T-helper 17 cell (primary cell): Measurements from ENCODE around the gene MYDGF. TPM values are rescaled to one million over a fixed set of nuclear protein-coding genes. Genes with fewer than 3 reads are reported as not detected.

Experiments used
- ATAC-seq: fragments of 150-1000 bp; cut with Tn5 transposase; 2 replicates; pipeline ENCODE4 v1.10.0; 2021; ENCODE audit warnings: mild to moderate bottlenecking, moderate library complexity
- DNase-seq, 3 donors: peaks; one replicate each; pipeline versions ENCODE4 v3.0.0 to v3.0.0-alpha.2; 2020 to 2021
- H3K9me3 ChIP-seq: one replicate; pipeline ENCODE4 v1.7.0; 2013; ENCODE audit warnings: low read length, mild to moderate bottlenecking; ENCODE audit not compliant: control insufficient read depth, poor library complexity, severe bottlenecking
- H3K27ac Mint-ChIP-seq: one replicate; pipeline ENCODE4 v1.8.0; 2022; ENCODE audit warnings: mild to moderate bottlenecking, moderate library complexity, mixed read lengths
- H3K27me3 Mint-ChIP-seq: one replicate; pipeline ENCODE4 v1.8.0; 2022; ENCODE audit warnings: mixed read lengths
- H3K36me3 Mint-ChIP-seq: one replicate; pipeline ENCODE4 v1.8.0; 2022; ENCODE audit warnings: low read depth, mixed read lengths
- H3K4me1 Mint-ChIP-seq: one replicate; pipeline ENCODE4 v1.8.0; 2022; ENCODE audit warnings: mild to moderate bottlenecking, mixed read lengths
- H3K4me3 Mint-ChIP-seq: one replicate; pipeline ENCODE4 v1.8.0; 2022; ENCODE audit warnings: mild to moderate bottlenecking, moderate library complexity, mixed read lengths
- total RNA-seq, 4 donors: library from RNA in 2 of 4; stranded (reverse) in 2 of 4; gene quantifications; one replicate each; pipeline ENCODE4 v1.2.3 and lab custom pipeline; 2022 to 2026

Gene MYDGF
- total RNA-seq, 2 donors from 2014 or later = 33.9 to 37.9 TPM

GRCh38 chr19:4678881-4679790 lies 9.0 kb upstream of the MYDGF start:
- no peaks in the 10 kb centered on the region for H3K9me3 ChIP-seq
- peak; percentile 69 for ATAC-seq
- Mint-ChIP-seq H3K27ac (no peak overlapping the region), H3K4me3 (no peak overlapping the region), H3K27me3 (no peaks in the 10 kb centered on the region), H3K36me3 (no peaks in the 10 kb centered on the region), H3K4me1 (no peaks in the 10 kb centered on the region)
- no peak for DNase-seq

GRCh38 chr19:4676955-4677731 lies 7.0 kb upstream of the MYDGF start:
- Mint-ChIP-seq H3K36me3 (no peaks in the 10 kb centered on the region), H3K4me1 (no peaks in the 10 kb centered on the region), H3K27me3 (no peaks in the 10 kb centered on the region), H3K27ac (peak overlapping the region; percentile 21), H3K4me3 (no peak overlapping the region)
- DNase-seq (no peak), ATAC-seq (no peak)
- H3K9me3 ChIP-seq = no peaks in the 10 kb centered on the region

DNA sequence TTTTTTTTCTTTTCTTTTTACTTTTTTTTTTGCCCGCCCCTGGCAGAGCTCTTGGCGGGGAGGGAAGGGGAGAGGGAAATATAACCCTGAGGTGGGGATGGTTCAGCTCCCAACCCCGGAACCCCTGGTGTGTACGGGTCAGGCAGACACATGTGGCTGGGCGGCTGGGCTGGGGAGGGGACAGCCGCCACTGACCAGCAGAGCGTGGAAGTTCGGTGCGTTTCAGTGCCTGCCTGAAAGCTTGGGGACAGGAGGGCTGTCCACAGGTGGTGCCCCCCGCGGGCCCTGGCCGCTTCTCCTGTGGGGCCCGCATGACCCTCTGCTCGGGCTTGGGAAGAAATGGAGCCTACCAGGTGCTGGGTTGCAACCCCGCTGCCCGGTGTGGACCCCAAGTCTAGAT lies 5.2 kb upstream of the MYDGF start:
- no peak for DNase-seq
- no peak for ATAC-seq
- H3K36me3 Mint-ChIP-seq = no peaks in the 10 kb centered on the region
- peaks cover 2% of the 10 kb centered on the region for H3K4me1 Mint-ChIP-seq
- H3K27me3 Mint-ChIP-seq = no peaks in the 10 kb centered on the region
- H3K27ac Mint-ChIP-seq = no peak overlapping the region
- no peaks in the 10 kb centered on the region for H3K9me3 ChIP-seq
- H3K4me3 Mint-ChIP-seq = no peak overlapping the region

DNA sequence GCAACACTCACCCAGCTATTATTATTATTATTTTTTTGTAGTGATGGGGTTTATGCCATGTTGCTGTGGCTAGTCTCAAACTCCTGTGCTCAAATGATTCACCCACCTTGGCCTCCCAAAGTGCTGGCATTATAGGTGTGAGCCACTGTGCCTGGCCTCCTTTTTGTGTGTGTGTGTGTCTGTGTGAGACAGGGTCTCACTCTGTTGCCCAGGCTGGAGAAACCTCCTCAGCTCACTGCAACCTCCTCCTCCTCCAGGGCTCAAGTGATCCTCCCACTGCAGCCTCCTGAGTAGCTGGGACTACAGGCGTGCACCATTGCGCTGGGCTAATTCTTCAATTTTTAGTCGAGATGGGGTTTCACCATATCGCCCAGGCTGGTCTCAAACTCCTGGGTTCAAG lies 3.6 kb upstream of the MYDGF start:
- Mint-ChIP-seq H3K27me3 (no peaks in the 10 kb centered on the region), H3K36me3 (no peaks in the 10 kb centered on the region), H3K27ac (no peak overlapping the region), H3K4me1 (peaks cover 4% of the 10 kb centered on the region), H3K4me3 (no peak overlapping the region)
- H3K9me3 ChIP-seq = no peaks in the 10 kb centered on the region
- ATAC-seq = no peak
- DNase-seq = no peak

GRCh38 chr19:4673216-4673615 lies 3.1 kb upstream of the MYDGF start:
- H3K27me3 Mint-ChIP-seq = no peaks in the 10 kb centered on the region

GRCh38 chr19:4671185-4671851 lies 1.2 kb upstream of the MYDGF start:
- no peak for DNase-seq
- Mint-ChIP-seq H3K4me3 (peak overlapping the region; percentile 91), H3K4me1 (peaks cover 8% of the 10 kb centered on the region), H3K27me3 (no peaks in the 10 kb centered on the region), H3K27ac (peak overlapping the region; percentile 56), H3K36me3 (no peaks in the 10 kb centered on the region)
- ATAC-seq = no peak
- H3K9me3 ChIP-seq = no peaks in the 10 kb centered on the region

More at GRCh38 chr19:4673216-4673615, 3.1 kb upstream of the MYDGF start:
- H3K4me1 Mint-ChIP-seq = peaks cover 7% of the 10 kb centered on the region
- DNase-seq = no peak
- peak overlapping the region; percentile 36 for H3K4me3 Mint-ChIP-seq
- no peaks in the 10 kb centered on the region for H3K36me3 Mint-ChIP-seq
- no peak for ATAC-seq
- no peaks in the 10 kb centered on the region for H3K9me3 ChIP-seq
- H3K27ac Mint-ChIP-seq = peak overlapping the region; percentile 75

GRCh38 chr19:4664642-4665041 lies 5.5 kb downstream of the MYDGF start:
- Mint-ChIP-seq H3K4me3 (no peak overlapping the region), H3K27me3 (no peaks in the 10 kb centered on the region), H3K4me1 (peaks cover 6% of the 10 kb centered on the region), H3K36me3 (no peaks in the 10 kb centered on the region), H3K27ac (no peak overlapping the region)
- ATAC-seq = no peak
- H3K9me3 ChIP-seq = no peaks in the 10 kb centered on the region
- no peak for DNase-seq

GRCh38 chr19:4662812-4663211 lies 7.3 kb downstream of the MYDGF start:
- Mint-ChIP-seq H3K4me3 (no peak overlapping the region), H3K27ac (peak overlapping the region; percentile 71)

GRCh38 chr19:4662020-4662695 lies 8.0 kb downstream of the MYDGF start:
- no peaks in the 10 kb centered on the region for H3K36me3 Mint-ChIP-seq
- no peak for ATAC-seq

More at GRCh38 chr19:4662812-4663211, 7.3 kb downstream of the MYDGF start:
- DNase-seq = no peak
- Mint-ChIP-seq H3K27me3 (no peaks in the 10 kb centered on the region), H3K36me3 (no peaks in the 10 kb centered on the region), H3K4me1 (peaks cover 2% of the 10 kb centered on the region)
- no peaks in the 10 kb centered on the region for H3K9me3 ChIP-seq
- ATAC-seq = no peak

GRCh38 chr19:4660993-4661392 lies 9.1 kb downstream of the MYDGF start:
- DNase-seq = no peak
- ATAC-seq = no peak
- Mint-ChIP-seq H3K4me3 (no peak overlapping the region), H3K36me3 (no peaks in the 10 kb centered on the region), H3K27me3 (no peaks in the 10 kb centered on the region), H3K4me1 (peaks cover 2% of the 10 kb centered on the region), H3K27ac (peak overlapping the region; percentile 74)
- H3K9me3 ChIP-seq = no peaks in the 10 kb centered on the region

More at GRCh38 chr19:4662020-4662695, 8.0 kb downstream of the MYDGF start:
- H3K4me1 Mint-ChIP-seq = peaks cover 2% of the 10 kb centered on the region
- H3K4me3 Mint-ChIP-seq = no peak overlapping the region
- H3K9me3 ChIP-seq = no peaks in the 10 kb centered on the region
- peak overlapping the region; percentile 71 for H3K27ac Mint-ChIP-seq
- DNase-seq = no peak
- no peaks in the 10 kb centered on the region for H3K27me3 Mint-ChIP-seq

DNA sequence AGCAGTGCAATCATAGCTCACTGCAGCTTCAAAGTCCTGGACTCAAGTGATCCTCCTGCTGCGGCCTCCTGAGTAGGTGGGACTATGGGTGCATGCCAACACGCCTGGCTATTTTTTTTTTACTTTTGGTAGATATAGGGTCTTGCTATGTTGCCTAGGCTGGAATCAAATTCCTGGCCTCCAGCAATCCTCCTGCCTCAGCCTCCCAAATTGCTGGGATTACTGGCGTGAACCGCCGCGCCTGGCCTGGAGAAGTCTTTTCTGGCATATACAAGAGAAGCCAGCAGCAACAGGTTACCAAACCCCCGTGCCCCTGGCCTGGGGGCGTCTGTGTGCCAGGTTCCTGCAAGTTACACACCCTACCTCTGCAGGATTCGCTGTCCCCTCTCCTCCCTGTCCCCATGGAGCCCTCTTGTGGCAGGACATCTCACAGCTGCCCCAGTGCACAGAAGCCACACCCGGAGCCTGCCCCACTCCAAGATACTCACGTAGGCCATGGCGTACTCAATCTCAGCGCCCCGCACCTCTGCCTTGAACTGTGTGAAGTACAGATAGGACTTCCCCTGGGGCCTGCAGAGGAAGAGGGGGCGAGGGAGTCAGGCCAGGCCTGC lies 9.9 kb downstream of the MYDGF start:
- H3K4me3 Mint-ChIP-seq = no peak overlapping the region
- no peaks in the 10 kb centered on the region for H3K9me3 ChIP-seq
- ATAC-seq = no peak
- H3K27ac Mint-ChIP-seq = peak overlapping the region; percentile 74
- H3K27me3 Mint-ChIP-seq = no peaks in the 10 kb centered on the region
- H3K36me3 Mint-ChIP-seq = no peaks in the 10 kb centered on the region
- peaks cover 2% of the 10 kb centered on the region for H3K4me1 Mint-ChIP-seq
- no peak for DNase-seq

GRCh38 chr19:4657835-4658234 lies 12.3 kb downstream of the MYDGF start:
- DNase-seq (no peak), ATAC-seq (no peak)
- Mint-ChIP-seq H3K4me1 (peaks cover 7% of the 10 kb centered on the region), H3K27ac (peak overlapping the region; percentile 72), H3K27me3 (no peaks in the 10 kb centered on the region), H3K36me3 (no peaks in the 10 kb centered on the region), H3K4me3 (no peak overlapping the region)
- H3K9me3 ChIP-seq = no peaks in the 10 kb centered on the region
